Left hindlimb (tissue), 1 donor: ENCODE measurements around the gene FOS.

Experiments used
- DNase-seq: peaks from one replicate; pipeline ENCODE4 v3.0.0-alpha.2; 2018

FOS gene

GRCh38 chr14:75322746-75323145 is 44.1 kb downstream of the FOS start:
- DNase-seq = no peak

- DNase-seq = no peak
These were observed 44.9 kb downstream of the FOS start for GRCh38 chr14:75323571-75323970.

GRCh38 chr14:75328558-75329155 is 50.0 kb downstream of the FOS start:
- DNase-seq = no peak

GRCh38 chr14:75329369-75329768 is 50.7 kb downstream of the FOS start:
- no peak for DNase-seq

GRCh38 chr14:75331471-75331870 is 52.8 kb downstream of the FOS start:
- no peak for DNase-seq
